DMS53 (cell line): ENCODE results near the gene CORO2A.
A peak's percentile ranks its signal among the peaks of the same experiment; 100 is the strongest.
"Not testable (repeated sequence)": the region's sequence is repeated elsewhere in the genome, so short reads cannot be mapped to it uniquely, and the experiment has no call there.

Experiments used
- DNase-seq: peaks from one replicate; lab custom pipeline; 2025; lab: John Stamatoyannopoulos, UW

Gene CORO2A

GRCh38 chr9:98135938-98136337, 56.5 kb downstream of the CORO2A start:
- DNase-seq: no peak

DNA sequence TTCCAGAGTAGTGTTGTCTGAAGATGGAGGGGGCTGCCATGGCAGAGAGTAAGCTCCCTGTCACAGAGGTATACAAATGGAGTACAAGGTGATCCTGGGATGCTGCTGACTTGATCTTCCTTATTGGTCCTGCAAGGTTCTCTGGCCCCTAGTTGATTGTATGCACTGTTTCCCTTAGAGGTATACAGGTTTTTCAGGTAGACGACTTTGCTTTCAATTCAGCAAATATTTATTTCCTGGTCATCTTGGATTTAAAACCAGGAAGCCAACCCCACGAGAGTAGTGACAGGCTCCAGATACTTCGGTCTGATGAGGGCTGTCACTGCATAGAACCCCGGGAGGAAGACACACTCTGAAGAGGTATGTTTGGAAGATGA, 56.9 kb downstream of the CORO2A start:
- peak; percentile 17 for DNase-seq

- DNase-seq: no peak
These were observed 57.5 kb downstream of the CORO2A start for GRCh38 chr9:98134702-98135557.

- peak; percentile 74 for DNase-seq
These were observed 59.4 kb downstream of the CORO2A start for GRCh38 chr9:98132806-98133631.

GRCh38 chr9:98132158-98132557, 60.3 kb downstream of the CORO2A start:
- DNase-seq: no peak

- DNase-seq: no peak
These were observed 61.7 kb downstream of the CORO2A start for GRCh38 chr9:98130576-98131228.

DNA sequence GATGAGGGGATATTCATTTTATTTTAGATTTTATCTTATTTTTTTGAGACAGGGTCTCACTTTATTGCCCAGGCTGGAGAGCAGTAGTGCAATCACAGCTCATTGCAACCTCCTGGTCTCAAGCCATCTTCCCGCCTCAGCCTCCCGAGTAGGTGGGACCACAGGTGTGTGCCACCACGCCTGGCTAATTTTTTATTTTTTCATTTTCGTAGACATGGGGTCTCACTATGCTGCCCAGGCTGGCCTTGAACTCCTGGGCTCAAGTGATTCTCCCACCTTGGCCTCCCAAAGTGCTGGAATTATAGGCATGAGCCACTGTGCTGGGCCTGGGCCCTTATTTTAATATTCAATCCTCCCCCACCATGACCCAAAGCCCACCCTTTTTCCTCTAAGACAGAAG, 62.4 kb downstream of the CORO2A start:
- not testable (repeated sequence) for DNase-seq

DNA sequence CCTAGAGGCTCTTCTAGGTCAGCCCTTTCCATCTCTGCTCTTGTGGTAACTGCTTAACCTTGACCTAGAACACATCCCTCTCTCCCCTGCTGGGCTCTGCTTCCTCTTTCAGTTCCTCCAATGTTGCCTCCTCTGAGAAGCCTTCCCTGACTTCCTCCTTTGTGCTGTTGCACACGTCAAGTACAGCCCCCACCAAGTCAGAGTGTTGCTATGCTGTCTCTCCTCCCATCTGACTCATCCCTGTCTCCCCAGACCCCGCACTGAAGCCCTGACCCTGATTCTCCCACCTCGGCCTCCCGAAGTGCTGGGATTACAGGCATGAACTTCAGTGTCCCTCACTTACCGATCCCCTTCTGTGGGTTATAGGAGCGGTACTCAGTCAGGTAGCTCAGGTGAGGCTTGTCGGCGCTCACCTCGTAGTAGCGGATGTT, 63.0 kb downstream of the CORO2A start:
- DNase-seq: no peak

DNA sequence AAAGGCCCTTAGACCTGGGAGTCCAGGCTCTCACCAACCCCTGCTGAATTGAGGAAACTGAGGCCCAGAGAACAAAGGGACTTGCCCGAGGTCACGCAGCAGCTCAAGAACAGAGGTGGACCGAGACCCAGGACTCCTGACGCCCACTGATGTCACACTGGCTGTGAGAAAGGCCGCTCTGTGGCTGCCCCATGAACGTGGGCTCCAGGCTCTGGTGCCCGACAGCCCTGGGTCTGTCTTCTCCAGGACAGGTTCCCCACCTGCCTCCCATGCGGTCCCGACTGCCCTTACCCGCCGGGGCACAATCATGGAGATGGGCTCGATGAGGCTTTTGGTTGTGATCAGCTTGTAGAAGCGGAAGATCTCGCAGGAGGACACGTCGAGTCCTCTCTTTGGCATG, 64.1 kb downstream of the CORO2A start:
- no peak for DNase-seq

DNA sequence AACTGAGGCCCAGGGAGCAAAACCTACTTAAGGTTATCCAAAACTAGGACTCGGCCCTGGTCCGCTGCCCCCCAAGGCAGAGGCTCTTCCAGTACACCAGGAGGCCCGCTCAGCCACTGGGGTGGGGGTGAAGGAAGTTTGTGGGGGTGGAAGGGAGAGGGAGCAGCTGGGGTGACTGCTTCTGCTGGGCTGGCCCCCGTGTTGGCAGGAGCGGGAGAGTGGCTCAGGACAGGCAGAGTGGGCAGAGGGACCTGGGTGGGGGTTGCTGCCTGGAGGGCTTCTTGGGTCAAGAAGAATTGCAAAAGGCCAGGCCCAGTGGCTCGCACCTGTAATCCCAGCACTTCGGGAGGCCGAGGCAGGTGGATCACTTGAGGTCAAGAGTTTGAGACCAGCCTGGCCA, 65.2 kb downstream of the CORO2A start:
- DNase-seq: no peak

DNA sequence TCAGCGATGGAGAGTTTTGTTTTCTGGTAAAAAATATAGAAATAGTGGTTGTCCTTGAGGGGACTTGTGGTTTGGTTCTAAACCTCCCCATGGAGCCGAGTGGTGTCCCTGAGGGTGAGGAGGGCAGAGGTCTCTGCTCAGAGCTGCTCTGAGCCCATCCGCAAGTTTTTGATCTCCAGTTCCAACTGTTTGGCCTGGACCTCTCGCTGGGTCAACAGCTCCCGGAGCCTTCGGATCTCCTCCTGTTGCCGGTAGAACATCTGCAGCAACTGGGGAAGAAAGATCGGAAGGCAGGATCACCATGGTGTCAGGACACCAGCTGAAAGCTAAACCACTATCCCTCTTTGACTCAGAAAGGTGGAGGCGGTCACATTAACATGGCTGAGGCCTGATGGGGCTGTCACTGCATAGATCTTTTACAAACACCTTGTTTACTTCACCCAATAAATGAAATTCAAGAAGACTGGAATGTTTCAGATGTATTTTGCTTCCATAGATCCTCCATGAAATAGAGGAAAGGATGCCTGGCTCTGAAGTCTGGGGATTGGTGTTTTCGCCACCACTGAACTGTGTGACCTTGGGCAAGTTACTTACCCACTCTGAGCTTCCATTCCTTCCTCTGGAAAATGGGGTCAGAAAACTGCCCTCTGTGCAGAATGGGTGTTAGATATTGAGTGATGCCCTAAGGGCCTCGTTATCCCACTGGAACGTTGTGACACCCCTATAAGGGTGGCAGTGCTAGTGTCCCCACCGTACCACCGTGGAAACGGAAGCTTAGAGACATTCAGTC, 67.6 kb downstream of the CORO2A start:
- no peak for DNase-seq

GRCh38 chr9:98124091-98124490, 68.3 kb downstream of the CORO2A start:
- DNase-seq: not testable (repeated sequence)

GRCh38 chr9:98121058-98121457, 71.4 kb downstream of the CORO2A start:
- peak; percentile 62 for DNase-seq

DNA sequence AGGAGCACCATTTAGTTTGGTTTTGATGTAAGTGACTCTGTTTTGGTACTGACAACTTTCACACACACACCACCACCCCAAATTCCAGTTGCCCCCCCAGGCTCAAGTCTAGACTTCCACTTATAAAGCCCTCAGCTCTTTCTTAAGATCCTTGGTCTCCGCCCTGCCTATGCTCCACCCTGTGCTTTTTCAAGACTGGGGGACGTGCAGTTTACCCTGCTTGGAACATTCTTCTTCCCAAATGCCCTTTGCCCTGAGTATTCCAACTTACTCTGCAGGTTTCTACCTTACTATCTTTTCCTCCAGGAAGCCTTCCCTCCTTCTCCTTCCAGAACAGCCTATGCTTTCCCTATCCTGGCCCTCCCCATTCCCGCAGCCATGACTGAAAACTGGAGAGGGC, 72.0 kb downstream of the CORO2A start:
- no peak for DNase-seq

DNA sequence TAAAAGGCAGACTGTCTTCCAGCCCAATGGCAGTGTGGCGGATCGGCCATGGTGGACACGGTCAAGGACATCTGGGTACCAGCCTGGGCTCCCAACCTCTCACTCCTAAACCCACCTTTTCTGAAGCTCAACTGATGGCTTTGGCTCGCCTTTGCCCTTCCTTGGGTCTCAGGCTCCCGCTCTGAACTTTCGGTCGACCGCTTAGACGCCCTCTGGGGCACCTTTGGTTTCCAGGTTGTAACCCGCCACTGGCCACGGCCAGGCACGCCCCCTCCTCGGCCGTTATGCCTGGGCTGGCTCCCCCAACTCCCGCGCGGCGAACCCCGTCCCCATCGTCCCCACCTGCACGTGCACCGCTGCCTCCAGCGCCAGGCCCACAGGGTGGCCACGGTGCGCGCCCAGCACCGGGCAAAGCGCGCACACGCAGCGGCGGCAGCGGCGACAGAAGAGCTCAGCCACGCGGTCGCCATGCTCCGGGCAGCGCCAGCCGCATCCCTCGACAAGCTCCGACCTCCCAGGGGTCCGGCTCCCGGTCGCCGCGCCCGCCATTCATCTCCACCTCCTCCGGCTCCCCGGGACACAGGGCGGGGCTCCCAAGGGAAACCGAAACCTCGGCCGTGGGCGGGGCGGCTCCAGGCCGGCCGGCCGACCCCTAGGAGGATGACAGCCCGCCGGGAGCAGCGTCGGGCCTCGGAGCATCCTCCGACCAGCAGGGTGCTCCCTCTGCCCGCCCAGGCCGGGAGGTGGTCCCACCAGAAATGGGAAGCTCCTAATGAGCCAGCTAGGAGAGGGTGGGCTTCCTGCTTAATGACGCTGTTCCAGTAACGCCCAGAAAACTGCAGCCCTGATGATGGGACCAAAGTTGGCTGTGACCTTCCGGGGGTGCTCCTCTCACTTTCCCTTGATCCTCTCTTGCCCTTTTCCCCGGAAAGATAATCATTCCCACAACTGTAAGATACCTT, 73.5 kb downstream of the CORO2A start, which contains the start of gene TRIM14:
Gene TRIM14, minus strand, starts transcription at position 583 of the 962 bp plus-strand sequence. Its CDS starts 34 bp downstream, at position 549.
- peak; percentile 82 for DNase-seq

DNA sequence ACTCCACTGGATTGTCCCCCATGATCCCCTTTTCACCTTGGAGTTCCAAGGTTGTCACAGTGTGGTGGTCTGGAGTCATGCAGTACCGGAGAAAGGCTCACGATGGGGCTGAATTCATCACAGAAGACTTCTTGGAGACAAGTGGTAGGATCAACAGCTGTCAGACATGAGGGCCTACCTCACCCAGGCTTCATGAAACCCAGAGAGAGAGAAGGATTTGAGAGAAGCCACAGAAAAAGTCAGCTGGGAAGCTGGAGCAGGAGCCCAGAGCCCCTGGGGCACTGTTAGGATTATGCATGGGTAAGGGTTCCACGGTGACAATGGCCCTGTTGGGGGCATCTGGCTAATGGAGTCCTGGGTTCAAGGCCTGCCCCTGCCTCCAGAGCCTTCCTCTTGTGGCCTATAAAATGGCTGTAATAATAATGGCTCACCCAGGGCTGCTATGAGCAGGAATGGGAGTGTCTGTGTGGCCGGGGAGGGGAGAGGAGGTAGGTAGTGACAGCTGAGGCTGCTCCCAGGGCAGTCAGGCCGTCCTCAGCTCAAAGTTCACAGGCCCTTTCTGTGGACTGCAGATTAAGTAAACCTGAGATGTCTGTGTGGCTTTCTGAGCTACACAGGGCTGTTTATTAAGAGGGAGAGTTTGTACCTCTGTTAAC, 74.3 kb downstream of the CORO2A start:
- DNase-seq: peak; percentile 67

GRCh38 chr9:98117097-98117496, 75.3 kb downstream of the CORO2A start:
- not testable (repeated sequence) for DNase-seq

DNA sequence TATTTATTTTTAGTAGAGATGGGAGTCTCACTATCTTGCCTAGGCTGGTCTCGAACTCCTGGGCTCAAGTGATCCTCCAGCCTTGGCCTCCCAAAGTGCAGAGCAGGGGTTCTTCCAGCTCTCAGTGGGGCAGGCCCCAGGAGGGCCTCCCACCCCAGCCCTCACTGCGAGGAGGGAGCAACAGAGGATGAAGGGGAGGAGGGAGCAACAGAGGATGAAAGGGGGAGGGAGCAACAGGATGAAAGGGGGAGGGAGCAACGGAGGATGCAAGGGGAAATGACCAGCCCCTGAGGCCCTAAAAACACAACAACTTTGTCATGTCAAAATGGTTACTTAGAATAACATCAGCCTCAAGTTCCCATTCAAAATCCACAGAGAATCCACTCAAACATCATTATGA, 83.4 kb downstream of the CORO2A start:
- DNase-seq: no peak

DNA sequence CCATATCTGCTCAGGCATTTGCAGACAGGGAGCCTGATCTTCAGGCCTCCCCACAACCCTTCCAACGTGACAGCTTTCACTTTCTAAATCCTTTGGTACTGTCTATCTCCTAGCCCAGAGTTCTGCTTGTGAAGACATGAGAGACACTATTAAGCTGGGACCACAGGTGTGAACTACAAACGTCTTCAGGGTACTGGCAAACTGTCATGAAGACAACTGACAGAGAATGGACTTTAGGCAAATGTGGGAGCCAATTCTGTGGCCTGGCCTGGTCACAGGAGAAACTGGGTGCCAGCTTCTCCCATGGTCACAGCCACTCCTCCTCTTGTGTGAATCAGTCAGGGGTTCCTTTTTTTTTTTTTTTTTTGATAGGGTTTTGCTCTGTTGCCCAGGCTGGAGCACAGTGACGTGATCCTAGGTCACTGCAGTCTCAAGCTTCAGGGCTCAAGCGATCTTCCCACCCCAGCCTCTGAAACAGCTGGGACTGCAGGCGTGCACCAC, 83.9 kb downstream of the CORO2A start:
- no peak for DNase-seq

DNA sequence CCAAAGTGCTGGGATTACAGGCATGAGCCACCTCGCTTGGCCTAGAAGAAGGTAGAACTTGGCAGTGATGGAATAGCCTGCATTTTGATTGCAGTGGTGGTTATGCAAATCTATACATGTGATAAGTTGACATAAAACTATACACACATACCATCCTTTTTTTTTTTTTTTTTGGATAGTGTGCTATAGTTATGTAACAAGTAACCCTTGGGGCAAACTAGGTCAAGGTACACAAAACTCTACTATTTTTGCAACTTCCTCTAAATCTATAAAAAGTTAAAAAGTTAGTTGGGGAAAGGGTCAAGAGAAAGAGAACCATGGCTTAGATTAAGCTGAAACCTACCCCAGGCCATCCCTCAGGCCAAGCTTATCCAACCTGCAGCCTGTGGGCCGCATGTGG, 84.5 kb downstream of the CORO2A start:
- DNase-seq: no peak
